Measurements from ENCODE around the gene CHD6. TPM values are rescaled to one million over a fixed set of nuclear protein-coding genes. Genes with fewer than 3 reads are reported as not detected.

CHD6 gene
- total RNA-seq, 1 donor from 2014 or later, result 35.9 TPM

DNA sequence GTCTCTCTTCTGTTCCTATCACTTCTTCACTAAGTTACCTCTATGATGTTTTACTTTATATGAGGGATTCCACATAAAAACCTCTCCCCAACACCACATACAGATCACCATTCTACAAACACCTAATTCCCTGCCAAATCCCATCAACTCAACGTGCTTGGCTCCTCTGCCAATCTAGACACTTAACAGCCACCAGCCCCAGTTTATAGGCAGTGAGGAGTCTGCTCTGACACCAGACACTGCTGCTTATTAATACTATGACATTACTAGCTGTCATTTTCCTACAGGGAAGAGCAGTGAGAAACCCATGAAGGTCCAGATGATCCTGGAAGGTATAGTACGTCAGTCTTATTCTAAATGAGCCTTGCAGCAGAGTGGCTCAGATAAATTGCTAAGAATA, 104.3 kb downstream of the CHD6 start:
- DNase-seq (ENCODE audit: low spot score), result no peak
- intact Hi-C loops (cut with DNase I), result loop anchor here (5.0 kb wide), 1 partner anchor 83 kb away; no protein-coding TSS in a partner anchor

DNA sequence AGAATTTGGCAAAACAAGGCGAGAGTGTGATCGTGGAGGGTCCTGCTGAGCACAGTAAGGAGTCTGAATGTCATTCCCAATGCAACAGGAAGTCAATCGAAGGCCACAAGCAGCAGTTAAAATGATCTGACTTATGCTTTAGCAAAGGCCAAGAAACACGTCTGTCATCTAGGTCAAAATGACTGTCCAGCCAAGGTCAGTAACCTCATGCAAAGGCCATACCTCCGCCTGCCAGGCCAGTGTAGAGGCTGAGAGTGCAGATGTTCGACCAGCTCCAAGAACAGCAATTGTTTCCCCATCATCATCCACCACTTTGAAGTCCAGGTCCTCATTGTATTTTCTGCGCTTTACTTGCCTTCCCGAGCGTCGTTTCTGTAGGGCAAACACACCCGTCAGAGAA, 105.6 kb downstream of the CHD6 start:
- intact Hi-C loops (cut with DNase I), result loop anchor here (5.0 kb wide), 1 partner anchor 85 kb away; no protein-coding TSS in a partner anchor

DNA sequence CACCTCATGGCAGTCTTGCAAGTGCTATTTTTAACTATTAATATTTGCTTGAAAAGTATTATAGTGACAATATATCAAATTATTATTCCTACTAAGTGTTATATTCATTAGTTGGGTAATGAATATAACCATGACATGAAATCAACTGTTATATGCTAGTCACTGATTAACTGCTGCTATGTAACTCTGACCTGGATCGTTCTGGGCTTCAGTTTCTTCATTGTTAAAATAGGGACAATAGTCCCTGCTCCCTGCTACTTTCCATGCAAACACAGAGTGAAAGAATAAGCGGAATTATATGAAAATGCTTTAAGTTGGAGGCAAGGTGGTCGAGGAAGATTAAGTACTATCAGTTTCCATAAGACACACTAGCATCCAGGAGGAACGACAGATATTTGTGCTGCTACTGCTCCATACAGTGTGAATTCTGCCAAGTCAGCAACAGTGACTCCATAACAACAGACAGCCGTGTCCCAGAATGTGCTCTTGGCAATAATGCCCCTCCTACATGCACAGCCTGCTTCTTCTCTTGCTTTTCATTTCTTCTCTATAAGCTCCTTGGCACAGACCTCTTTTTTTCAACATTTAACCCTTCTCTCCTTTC, 107.2 kb downstream of the CHD6 start:
- intact Hi-C loops (cut with DNase I), result loop anchor here (5.0 kb wide), 1 partner anchor 86 kb away; no protein-coding TSS in a partner anchor
- DNase-seq (ENCODE audit: low spot score), result no peak

More for the DNA sequence above, 105.6 kb downstream of the CHD6 start:
- no peak for DNase-seq (ENCODE audit: low spot score)

DNA sequence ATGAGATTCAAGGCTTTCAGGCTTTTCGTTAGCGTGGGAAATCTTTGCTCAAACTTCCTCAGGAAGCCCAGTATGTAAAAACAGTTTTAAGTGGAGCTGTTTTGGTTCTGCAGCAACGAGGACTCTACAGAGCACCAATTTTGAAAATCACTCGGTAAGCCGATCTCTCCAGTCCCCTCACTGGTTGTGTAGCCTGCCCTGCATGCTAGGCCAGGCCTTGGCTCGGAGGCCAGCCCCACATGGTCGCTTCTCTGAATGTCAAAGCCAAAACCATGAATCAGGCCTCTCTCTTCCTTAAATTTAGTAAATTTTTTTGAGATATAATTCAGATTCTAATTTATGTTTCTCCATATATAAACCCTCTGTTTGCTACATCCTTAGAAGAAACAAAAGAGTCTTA, 108.0 kb downstream of the CHD6 start:
- intact Hi-C loops (cut with DNase I), result loop anchor here (5.0 kb wide), 1 partner anchor 87 kb away; no protein-coding TSS in a partner anchor
- no peak for DNase-seq (ENCODE audit: low spot score)

DNA sequence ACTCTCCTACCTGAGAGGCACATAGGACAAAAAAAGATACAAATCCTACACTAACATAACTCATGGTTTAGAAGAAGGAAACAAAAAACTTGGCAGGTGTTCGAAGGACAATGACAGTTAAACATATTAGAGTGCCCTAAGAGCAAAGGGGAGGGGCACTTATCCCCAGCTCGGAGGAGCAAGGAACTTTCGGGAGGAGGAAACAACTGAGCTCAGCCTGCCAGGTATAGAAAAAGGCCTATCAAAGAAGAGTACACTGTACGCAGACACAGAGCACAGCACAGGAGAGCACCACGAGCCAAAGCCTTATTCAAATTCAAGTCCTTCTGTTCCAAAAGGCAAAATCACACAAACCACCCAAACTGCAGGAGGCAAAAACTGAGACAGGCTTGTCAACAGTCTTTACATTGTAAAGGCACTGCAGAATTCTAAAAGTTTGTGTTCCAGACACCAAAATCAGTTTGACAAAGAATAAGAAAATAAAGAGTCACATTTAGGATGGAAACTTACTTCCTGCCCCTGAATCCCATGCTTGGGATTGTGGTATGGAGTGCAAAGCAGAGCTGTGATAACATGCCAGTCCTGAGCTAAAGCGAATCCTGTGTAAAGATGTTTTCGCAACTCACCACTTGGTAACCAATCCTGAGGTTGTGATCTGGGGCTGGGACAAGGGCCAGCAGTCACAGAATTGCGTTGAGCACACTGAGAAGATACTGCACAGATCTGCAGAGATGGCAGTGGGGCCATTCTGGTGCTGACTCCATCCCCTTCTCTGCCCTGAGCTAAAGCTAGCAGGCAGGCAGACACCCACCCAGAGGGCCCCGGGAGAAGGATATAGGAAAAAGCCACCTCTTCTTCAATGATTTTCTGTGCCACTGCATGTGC, 108.6 kb downstream of the CHD6 start:
- DNase-seq (ENCODE audit: low spot score), result no peak
- intact Hi-C loops (cut with DNase I), result loop anchor here (5.0 kb wide), 1 partner anchor 88 kb away; no protein-coding TSS in a partner anchor

GRCh38 chr20:41508335-41508734, 109.8 kb downstream of the CHD6 start:
- DNase-seq (ENCODE audit: low spot score), result no peak
- intact Hi-C loops (cut with DNase I), result no loop called here

- intact Hi-C loops (cut with DNase I), result no loop called here
- no peak for DNase-seq (ENCODE audit: low spot score)
Measured at GRCh38 chr20:41507851-41508250, 110.3 kb downstream of the CHD6 start.

DNA sequence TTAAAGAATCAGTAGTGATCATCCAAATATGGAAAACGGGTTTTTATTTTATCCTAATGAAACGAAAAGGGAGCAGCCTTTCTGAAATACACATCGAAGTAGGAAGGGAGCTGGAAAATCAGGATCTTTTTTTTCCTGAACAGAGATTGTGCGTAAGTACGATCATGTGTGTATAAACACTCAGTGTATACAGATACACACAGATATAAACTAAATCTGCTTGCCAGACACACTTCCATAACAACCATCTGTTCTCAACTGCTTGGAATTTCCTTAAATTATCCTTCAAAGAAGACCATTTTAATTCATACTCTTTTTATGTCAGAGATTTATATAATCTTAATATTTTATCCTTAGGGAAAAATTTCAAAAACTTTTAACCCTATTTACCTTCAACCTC, 110.7 kb downstream of the CHD6 start:
- intact Hi-C loops (cut with DNase I), result no loop called here

GRCh38 chr20:41506192-41506915, 111.8 kb downstream of the CHD6 start:
- DNase-seq (ENCODE audit: low spot score), result no peak
- intact Hi-C loops (cut with DNase I), result no loop called here

More for the DNA sequence above, 110.7 kb downstream of the CHD6 start:
- DNase-seq (ENCODE audit: low spot score), result no peak

GRCh38 chr20:41505184-41505583, 113.0 kb downstream of the CHD6 start:
- intact Hi-C loops (cut with DNase I), result no loop called here
- DNase-seq (ENCODE audit: low spot score), result no peak

DNA sequence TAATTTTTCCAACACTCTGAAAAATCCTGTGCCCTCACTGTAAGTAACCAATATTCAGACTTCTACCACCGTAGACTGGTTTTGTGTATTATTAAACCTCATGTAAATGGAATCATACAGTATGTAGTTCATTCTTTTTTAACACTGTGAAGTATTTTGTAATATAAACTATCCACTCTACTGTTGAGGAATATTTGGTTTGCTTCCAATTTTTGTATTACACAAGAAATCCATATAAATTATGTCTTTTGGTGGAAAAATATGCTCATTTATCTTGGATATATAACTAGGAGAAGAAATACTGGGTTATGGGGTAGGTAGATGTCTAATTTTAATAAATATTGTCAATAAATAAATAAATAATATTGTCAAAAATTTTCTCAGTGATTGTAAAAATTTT, 116.8 kb downstream of the CHD6 start:
- intact Hi-C loops (cut with DNase I), result no loop called here
- no peak for DNase-seq (ENCODE audit: low spot score)

DNA sequence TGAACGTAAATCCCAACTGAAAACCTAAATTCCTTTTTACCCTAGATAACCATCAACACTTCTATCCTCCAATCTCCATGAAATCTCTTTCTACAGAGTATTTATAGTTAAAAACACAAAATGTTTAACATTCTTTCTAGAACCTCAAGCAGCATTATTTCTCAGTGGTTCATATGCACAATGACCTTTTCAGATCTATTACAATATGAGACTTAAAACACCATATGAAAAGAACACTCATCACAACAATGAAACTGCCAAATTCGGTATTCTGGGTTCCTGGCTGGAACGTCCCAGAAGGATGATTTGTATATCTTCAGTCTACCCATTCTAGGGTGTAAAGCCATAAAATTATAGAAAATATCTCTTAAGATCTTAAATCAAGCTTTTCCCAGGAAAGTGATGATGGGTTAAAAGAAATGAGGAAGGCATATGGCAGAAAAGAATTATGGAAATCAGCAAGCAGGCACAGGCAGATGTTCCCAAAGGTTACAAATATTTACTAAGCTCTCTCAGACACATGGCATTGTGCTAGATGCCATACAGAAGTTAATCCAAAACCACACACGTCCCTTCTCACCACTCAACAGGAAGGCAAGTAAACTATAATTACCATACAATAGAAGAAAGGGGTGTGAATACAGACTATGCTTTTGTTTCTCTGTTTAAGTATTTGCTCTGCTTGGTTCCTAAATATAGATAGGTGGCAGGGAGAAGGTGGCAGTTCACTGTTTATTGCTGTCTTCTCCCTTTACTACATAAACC, 118.0 kb downstream of the CHD6 start:
- intact Hi-C loops (cut with DNase I), result no loop called here
- no peak for DNase-seq (ENCODE audit: low spot score)

- DNase-seq (ENCODE audit: low spot score), result no peak
- intact Hi-C loops (cut with DNase I), result no loop called here
Measured at GRCh38 chr20:41499064-41499463, 119.1 kb downstream of the CHD6 start.

DNA sequence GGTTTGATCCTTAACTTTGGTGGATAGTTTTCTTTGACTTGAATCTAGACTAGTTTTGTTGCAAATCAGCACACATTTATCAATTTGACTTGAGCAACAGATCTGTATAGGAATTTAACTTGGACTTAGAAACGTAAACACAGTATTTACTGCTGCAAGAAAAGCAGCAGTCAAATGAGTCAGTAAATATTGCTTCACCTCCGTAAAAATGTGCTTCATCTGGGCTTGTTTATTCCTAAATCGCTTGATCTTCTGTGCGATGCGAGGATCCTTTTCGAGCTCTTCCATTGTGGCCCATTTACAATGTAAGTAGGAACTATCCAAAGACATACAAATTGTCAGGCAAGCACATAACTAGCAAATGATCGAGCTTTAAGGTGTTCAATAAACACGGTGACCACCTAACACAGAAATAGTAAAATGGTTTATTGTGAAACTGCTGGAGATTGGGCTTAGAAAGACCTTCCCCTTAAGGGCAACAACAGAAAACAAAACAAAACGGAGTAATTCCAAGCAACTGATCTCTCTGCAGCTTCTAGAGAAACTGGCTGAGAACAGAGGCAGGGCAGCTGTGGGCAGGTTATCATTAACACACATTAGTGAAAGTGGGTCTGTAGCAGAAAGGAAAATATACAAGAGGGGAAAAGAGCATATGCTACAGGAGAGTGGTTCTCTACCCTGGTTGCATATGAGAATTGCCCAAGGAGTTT, 120.8 kb downstream of the CHD6 start:
- intact Hi-C loops (cut with DNase I), result no loop called here
- DNase-seq (ENCODE audit: low spot score), result no peak

DNA sequence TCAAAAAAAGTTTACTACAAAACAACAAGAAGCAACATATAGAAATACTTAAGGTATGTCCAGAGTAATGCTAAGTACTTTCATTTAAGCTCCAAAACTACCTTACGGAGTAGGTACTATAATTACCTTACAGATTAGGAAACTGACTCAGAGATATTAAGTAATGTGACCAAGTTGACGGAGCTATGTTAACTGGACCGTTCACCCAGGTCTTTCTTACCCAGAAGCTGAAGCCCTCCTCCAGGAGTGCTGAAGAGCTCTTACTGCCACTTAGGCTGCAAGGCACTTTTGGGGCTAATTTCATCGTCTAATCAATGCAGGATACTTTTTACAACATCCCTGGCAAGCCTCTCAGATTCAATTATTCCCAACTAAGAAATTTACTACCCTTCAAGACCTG, 123.7 kb downstream of the CHD6 start:
- no peak for DNase-seq (ENCODE audit: low spot score)
- intact Hi-C loops (cut with DNase I), result no loop called here

DNA sequence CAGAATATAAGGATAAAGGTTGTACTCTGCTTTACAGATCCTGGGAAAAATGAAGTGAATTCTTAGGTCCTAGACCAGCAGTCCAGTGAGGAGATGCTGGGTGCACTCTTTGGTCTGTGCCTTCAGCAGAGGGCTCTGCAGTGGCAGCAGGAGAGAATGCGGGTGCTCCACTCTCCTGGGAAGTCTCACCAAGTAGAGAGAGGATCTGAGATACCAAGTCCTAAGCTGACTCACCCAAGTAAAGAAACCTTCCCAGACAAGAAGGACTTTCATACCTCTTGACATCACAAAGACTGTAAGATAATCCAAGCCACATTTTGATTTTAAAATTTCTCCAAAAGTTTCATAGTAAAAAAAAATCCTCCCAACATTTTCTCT, 134.6 kb downstream of the CHD6 start:
- intact Hi-C loops (cut with DNase I), result no loop called here
- DNase-seq (ENCODE audit: low spot score), result no peak

GRCh38 chr20:41482647-41483552, 135.3 kb downstream of the CHD6 start:
- intact Hi-C loops (cut with DNase I), result no loop called here
- DNase-seq (ENCODE audit: low spot score), result no peak
